Stimulated activated CD8-positive, alpha-beta memory T cell treated with anti-CD3 and anti-CD28 coated beads, Interleukin-2, amount 100 ng/mL, for 1 hour (primary cell): ENCODE results near the gene DNAJA4.

Source experiments
- DNase-seq, 2 donors: peaks; one replicate each; pipeline ENCODE4 v3.0.0-alpha.2; 2020; ENCODE audit warnings: low read depth in 2 of 2

Gene DNAJA4

GRCh38 chr15:78315686-78316282, 51.4 kb downstream of the DNAJA4 start:
- no peak for DNase-seq

DNA sequence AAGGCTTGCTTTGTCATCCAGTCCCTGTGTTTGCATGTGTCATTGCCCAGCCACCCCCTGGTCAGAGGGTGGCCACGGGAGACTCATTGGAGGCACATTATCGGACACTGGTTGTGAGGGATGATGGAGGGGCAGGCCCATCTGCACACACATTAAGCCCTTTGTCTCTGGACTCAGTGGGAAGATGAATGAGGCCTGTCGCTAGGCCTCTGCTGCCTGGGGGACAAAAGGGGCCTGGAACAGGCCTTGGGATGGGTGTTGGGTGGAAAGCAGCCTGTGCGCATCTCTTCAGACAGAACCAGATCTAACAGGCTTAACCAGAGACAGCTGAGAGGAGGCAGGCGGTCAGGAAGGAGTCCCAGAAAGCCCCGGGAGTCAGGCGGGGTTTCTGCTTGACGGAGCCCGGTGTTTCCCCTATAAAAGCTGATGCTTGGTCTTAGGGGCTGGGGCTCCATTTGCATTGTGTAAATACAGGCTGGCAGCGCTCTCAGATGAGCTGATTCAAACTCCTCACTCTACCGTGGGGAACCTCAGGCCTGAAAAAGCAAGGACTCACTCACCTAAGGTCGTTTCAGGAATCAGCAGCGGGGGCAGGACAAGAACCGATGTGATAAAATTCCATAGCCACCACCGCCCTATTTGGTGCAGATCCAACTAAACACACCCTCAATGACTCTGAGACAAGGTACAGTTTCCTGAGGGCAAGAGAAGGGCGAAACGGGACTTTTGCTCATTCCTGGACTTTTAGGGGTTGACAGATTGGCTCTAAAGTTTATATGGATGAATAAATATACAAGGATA, 52.1 kb downstream of the DNAJA4 start:
- DNase-seq, result no peak

GRCh38 chr15:78317145-78317836, 52.9 kb downstream of the DNAJA4 start:
- no peak for DNase-seq

DNA sequence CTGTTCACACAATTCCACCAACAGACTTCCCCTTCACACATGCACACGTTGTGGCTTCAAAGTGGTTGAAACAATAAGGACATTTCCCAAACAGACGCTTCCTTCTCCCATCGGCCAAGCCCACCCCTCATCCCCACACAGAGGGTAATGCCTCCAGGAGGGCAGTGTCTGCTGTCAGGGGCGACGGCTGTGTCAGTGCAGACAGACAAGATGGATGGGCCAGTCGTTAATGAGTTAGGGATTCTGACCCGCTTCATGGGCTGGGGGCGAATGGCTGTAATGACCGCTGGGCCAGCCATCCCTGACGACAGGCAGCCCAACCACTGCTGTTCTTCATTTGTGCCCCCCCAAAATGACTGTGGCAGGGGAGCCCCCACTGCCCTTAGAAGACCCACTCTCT, 55.2 kb downstream of the DNAJA4 start:
- no peak for DNase-seq

- no peak for DNase-seq
Observed at GRCh38 chr15:78320183-78320582, 55.8 kb downstream of the DNAJA4 start.

DNA sequence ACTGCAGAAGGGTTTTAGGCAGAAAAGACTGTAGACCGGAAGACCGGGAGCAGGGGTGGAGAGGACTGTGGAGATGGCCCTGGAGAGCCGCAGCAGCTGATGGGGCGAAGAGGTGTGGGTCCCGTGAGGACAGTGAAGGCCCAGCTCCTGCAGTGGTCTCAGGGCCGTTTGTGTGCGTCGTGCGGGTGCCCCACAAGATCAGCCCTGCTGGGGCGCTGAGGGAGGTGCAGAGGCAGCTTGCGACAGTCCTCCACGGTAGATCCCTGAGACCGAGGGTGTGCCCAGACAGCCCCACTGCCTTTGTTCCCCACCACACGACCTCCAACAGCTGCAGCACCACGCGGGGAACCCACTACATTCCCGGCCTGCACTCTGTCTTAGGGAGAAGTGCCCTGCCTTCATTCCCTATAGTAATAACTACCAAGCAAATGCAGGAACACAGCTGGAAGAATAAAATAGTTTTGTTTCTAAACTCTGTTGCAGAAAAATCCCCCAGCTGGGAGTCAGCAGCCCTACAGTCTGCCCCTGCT, 56.7 kb downstream of the DNAJA4 start:
- no peak for DNase-seq

- no peak for DNase-seq
Observed at GRCh38 chr15:78321786-78322185, 57.4 kb downstream of the DNAJA4 start.

- no peak for DNase-seq
Observed at GRCh38 chr15:78322243-78322642, 57.9 kb downstream of the DNAJA4 start.

DNA sequence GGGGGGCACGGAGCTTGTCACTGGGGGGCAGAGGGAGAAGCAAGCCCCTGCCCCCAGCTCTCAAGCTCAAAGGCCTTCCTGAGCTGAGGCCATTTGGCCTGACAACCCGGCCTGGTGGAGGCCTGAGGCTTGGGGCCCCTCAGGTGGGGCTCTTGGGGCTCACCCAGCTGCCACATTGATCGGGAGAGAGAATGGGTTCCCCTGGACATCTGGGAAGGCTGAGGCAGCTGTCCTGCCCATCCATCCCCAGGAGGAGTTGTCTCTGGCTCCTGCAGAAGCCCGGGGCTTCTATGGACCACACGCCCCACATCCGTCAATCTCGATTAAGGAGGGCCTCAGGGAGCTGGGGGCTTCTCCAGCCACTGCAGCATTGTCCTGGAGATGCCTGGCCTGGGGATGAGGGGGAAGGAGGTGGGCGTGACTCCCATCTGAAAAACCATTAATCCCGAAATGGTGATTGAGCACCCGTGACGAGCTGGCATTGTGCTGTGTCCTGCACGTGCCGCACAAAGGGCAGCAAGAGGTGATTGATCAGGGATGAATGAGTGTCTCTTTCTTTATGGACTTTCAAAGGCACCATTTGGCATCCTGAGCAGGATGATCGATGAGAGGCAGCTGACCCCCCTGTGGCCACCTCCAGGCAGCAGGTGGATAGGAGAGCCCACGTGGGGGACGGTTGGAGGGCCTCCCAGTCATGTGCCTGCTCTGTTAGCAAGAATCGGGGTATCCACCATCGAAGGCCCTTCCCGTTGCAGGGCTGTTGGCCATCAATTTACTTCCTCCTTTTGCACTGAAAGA, 58.6 kb downstream of the DNAJA4 start:
- DNase-seq, result no peak

DNA sequence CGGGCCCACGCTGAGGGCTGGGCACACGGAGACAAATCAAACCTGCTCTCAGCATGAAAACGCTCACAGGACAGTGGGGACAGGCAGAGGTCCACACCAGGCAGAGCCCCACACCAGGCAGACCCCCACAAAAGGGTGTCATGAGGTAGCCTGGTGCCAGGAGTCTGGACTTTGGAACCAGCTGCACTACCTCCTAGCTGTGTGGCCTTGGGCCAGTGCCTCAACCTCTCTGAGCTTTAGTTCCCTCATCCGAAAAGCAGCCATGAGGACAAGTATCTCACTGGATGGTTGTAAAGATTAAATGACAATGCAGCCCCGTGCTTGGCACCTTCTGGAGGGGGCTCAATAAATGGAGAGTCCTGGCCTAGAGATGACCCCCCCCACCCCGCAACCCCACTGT, 59.3 kb downstream of the DNAJA4 start:
- DNase-seq, result no peak

GRCh38 chr15:78324144-78324543, 59.8 kb downstream of the DNAJA4 start:
- DNase-seq, result no peak

GRCh38 chr15:78325092-78325843, 60.9 kb downstream of the DNAJA4 start:
- no peak for DNase-seq

- DNase-seq, result no peak
Observed at GRCh38 chr15:78327466-78327865, 63.1 kb downstream of the DNAJA4 start.

- DNase-seq, result no peak
Observed at GRCh38 chr15:78329625-78330024, 65.3 kb downstream of the DNAJA4 start.
